ENCODE data around the gene FOXK2.

DNA sequence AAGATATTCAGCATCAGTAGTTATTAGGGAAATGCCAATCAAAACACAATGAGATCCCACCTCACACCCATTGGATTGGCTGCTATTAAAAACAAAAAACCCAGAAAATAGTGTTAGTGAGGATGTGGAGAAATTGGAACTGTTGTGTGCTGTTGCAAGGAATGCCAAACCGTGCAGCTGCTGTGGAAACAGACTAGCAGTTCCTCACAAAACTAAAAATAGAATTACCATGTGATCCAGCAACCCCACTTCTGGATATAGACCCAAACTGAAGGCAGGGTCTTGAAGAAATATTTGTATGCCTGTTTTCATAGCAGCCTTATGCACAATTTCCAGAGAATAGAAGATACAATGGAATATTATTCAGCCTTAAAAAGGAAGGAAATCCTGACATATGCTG, 46.0 kb downstream of the FOXK2 start:
- TF ChIP-seq ZNF274 (IDR thresholded peaks at IDR 0.05; ENCODE audit: low read depth, low read length) (no peak), YY1 (IDR thresholded peaks at IDR 0.05; ENCODE audit: insufficient read depth, insufficient read length) (no peak), SUZ12 (IDR thresholded peaks at IDR 0.05; ENCODE audit: extremely low read depth, insufficient read depth, insufficient read length) (no peak)
